MV-4-11 (cell line): Measurements from ENCODE around the gene POC1A.

Experiments
- DNase-seq: peaks from one replicate; lab custom pipeline; 2025; lab: John Stamatoyannopoulos, UW

The POC1A gene

DNA sequence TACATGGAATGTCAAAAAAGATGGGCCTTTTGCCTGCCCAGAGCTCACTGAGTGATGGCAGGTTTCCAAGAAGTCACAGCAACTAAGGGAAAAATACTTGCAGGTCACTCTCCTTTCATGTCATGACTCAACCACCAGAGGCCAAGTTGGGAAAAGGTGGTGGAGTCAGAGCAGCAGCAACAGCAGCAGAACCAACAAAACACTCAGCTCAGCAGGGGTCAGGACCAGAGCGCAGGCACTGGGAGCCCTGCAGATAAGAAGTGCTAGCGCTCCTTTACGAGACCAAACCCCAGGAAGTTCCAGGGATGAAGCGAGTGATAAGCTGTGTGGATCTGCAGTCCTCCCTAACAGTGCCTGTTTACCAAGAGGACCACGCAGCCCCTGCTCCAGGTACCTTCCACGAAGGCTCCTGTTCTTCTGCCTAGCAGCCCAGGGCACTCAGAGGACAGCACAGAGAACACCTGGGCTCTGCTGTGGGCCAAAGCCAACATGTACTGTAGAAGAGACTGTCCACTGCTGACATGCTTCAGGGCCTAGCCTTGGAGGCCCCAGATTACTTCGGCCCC is 26.0 kb downstream of the POC1A start:
- no peak for DNase-seq

DNA sequence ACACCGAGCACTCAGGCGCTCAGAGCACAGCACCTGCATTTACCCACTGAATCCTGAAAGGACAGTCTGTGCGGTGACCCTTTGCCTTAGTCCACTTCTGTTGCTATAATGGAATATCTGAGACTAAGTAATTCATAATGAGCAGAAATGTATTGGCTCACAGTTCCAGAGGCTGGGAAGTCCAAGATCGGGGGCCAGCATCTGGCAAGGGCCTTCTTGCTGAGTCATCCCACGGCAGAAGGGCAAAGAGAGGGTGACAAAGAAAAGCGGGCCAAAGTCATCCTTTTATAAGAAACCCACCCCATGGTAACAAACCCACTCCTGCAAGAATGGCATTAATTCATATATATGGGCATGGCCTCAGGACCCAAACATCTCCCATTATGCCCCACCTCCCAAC is 27.7 kb downstream of the POC1A start:
- DNase-seq = no peak

DNA sequence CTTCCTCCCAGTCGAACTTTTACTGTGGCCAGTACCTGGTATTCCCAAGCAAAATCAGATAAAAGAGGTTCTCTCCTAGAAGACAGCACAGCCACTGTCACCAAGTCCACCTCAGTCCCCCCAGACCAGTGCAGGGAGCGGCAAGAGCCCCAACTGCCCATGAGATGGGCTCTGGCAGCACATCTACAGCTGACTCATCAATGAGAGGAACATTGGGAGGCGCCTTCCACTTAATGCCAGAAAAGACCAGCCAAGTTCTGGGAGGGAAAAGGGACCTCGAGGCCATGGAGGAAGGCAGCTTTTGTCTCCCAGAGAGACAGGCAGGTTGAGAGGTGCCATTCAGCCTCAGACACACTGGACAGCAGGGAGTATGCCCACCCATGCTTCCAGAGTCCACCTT is 28.2 kb downstream of the POC1A start:
- DNase-seq = no peak

DNA sequence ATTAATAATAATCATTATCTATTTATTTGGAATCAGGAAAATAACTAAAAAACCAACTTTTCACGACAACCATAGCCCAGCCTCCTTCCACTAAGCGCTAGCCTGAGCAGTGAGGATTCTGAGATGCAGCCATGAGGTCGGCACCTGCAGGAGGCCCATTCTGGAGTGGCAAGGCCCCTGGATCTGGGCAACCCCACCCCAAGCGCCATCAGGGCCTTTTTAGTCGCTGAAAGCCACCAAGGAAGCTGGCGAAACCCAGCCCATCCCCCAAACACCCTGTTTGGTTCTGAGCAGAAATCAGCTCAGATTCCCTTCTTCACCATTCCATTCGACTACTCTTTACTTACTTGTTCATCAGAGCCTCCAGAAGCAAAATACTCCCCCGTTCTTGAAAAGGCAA is 29.5 kb downstream of the POC1A start:
- no peak for DNase-seq

DNA sequence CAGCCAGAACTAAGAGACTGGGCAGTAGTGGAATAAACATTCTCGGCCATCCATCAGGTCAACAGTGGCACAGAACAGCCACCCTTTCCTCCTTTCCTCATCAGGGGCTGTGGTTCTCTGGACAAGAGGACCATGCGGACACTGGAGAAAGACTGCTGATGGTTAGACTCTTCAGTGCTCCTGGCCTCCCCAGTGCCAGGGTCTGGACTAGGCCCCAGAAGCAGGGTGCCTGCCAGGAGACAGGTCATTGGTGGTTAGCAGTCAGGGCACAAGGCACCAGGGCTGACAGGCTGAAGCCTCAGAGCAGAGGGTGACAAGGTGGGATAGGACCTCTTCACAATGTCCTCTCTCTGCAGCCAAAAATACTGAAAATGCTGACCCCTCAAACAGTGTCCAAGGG is 30.1 kb downstream of the POC1A start:
- DNase-seq = no peak

DNA sequence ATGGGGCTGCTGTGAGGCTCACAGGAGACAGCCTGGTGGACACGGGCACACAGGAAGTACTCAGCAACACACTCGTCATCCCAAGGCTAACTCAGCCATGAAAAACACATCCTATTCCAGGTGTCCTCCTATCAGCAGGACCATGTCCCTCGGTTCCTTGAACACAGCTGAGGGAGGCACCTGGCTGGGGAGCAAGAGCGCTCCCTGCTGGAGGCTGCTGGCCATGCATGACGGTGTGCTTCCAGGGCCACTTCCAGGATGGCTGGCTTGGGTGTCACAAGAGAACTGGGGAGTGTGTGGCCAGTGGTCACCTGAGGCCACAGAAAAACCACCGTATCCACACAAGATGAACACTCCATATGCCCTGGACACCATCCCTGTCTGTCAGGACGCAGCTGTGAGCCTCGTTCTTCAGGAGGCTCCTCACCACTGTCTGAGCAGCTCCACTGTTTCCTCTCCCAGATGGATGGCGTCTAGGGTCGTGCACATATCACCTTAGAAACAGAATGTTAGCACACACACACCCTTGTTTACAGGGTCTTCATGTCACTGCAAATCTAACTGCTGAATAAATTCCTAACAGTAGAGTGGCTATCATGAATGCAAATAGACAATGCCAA is 31.0 kb downstream of the POC1A start:
- DNase-seq = peak; percentile 78

DNA sequence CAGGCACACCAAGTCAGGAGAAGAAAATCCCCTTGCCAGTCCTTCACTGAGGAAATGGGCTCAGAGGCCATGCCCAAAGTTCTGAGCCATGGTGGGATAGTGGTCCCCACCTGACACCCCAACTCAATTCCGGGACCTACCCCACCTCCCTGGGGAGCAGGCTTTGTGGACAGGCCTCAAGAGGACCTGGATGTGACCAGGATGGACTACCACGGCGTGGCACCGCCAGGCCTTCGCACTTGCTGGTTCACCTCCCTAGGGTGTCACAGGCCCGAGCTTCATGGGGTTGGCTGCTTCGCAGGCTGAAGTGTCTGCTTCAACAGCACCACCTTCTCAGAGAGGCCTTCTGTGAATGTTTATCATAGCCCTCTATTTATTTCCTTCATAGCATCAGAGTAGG is 31.7 kb downstream of the POC1A start:
- no peak for DNase-seq

DNA sequence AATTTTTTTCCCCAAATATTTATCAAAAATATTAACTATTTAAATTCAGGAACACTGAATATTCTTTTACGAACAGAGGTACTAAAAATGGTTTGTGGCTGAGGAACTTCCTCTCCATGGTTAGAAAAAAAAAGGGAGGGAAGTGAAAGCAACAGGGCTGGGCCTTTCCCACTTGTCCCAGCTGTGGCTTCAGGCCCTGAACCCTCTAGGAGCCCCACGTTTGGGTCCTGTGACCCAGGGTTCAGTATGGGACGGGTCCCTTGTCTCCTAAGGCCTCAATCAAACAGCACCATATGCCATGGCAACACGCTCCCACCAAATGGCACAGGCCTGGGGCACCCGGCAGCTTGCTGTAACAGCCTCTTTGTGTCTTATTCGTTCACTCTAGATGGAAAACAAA is 32.4 kb downstream of the POC1A start:
- peak; percentile 96 for DNase-seq

DNA sequence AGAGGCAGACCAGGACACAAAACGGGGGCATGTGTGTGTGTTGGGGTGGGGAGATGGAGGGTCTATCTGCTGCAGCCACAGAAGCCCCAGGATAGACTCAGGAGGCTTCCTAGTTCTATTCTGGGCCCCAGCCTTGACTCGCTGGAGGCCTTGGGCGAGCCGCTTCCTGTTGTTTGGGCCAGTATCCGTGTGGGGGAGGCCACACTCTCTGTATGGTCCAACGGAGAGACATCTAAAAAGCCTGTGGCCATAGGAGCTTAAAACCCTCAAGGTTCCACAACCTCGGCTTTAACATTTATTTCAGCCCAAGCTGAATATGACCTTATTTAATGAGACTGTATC is 32.8 kb downstream of the POC1A start:
- peak; percentile 96 for DNase-seq

DNA sequence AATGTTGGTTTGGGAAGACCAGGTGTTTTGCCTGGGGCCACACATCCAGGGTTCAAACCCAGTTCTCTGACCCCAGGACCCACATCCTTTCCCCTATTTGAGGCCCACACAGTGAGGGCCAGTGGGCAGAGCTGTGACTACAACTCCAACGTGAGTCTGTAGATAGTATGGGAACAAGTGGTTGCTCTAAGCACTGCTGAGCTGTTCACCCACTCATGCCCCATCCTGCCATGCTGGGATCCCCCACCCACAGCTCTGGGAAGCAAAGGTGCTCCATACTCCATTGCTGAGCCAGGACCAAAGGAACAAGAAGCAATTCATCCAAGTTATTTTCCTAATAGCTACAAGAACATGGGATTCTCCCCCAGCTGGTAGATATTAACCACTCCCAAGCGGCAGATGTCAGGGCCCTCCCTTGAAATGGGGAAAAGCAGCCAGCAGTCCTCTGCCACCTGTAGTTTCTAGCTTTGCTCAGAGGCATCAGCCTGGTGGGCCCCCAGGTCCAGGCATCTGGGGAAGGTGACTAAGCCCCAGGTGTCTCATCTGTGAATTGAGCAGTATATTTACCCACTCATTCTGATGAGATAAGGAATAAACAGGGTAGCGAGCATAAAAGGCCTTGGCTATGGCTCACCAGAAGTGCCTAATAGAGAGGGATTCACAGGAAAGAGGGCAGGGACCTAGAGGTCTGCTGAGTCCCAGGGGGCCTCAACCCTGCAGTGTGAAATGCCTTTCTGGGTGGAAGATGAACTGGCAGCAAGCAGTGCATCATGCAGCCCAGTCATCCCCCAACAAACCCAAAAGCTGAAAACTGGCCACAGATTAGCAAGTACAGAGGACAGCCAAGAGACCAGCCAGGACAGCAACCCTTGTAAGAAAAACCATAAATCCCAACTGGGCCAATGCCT is 33.4 kb downstream of the POC1A start:
- DNase-seq = peak; percentile 16

DNA sequence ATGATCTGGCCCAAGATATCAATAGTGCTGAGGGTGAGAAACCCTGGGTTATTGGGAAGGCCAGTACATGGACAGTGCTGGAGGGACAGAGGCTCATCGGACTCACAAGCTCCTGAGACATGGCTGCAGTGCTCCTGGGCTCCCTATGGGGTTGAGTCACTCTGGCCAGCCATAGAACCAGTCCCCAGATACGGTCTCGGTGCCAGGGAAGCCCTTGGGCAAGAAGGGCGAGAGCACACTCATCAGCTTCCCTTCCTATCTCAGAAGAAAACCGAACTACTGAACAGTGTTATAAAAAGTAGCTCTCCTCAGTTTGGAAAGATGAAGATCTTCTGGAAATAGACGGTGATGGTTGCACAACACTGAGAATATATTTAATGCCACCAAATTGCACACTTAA is 34.4 kb downstream of the POC1A start:
- DNase-seq = peak; percentile 54

DNA sequence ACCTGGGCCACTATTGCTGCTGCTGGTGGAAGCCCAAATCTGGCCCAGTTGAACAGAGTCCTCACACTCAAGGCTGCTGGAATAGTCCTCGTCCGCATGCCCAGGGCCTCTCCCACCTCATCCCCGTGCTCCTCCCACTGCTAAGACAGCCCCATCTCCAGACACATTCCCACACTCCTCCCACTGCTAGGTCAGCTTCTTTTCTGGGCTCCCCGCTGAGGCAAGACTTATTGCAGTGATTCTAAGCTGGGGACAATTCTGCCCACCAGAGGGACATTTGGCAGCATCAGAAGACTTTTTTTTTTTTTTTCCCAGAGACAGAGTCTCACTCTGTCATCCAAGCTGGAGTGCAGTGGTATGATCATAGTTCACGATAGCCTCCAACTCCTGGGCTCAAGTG is 35.1 kb downstream of the POC1A start:
- no peak for DNase-seq

DNA sequence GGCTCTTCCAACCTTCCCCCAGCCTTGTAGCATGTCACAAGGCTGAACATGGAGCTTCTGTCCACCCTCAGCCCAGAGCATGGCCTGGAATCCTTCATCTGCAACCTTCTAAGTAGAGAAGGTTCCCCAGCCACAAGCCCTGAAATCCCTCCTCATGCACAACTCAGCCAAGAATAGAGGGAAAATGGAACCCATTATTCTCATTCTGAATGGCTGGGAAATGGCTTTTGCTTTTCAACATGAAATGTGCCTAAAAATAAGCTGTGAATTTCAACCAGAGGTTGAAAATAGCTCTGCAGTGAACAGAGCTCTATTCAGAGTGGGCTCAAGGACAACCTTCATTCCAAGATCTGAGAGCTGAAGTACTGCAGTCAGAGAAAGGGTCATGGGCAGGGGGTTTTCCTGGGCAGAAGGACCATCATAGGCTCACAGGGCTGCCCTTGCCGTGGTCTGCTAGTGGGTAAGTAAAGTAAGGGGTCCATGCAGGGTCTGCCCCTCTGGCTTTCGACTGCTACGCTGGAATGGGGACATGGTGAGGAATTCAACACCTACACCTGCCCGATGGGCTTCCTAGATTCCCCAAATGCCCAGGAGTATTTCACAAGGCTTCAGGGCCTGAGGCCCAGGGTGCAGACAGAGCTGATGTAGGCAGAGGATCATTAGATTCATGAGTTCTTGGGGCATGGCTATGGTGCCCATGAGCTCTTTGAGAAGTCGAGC is 35.9 kb downstream of the POC1A start:
- no peak for DNase-seq

DNA sequence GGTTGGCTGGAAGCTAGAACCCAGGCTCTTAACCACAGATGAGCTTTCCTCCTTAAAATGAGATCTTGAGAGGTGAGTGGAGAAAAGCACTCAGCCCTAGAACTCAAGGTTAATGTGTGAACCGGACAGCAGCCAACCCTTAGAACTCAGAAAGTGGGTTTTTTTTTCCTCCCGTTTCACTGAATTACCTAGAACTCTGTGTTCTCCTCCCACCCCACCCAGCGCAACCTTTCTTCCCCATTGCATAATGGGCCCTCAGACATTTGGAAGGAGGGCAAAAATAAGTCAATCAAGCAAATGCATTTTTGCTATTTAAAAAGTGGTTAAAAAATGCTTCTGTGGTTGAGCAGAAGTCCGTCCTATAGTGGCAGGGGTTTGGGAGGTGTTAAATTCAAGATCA is 36.7 kb downstream of the POC1A start:
- peak; percentile 38 for DNase-seq

DNA sequence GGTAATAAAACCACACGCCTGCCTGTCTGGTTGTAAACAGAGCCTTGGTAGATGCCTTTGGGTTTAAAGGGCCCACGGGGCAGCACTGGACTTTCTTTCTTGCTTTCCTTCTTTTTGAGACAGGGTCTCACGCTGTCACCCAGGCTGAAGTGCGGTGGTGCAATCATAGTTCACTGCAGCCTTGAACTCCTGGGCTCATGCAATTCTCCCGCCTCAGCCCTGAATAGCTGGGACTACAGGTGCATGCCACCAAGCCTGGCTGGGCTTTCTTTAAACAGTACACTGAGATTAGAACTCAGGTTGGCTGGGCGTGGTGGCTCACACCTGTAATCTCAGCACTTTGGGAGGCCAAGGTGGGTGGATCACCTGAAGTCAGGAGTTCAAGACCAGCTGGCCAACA is 42.2 kb downstream of the POC1A start:
- DNase-seq = no peak

DNA sequence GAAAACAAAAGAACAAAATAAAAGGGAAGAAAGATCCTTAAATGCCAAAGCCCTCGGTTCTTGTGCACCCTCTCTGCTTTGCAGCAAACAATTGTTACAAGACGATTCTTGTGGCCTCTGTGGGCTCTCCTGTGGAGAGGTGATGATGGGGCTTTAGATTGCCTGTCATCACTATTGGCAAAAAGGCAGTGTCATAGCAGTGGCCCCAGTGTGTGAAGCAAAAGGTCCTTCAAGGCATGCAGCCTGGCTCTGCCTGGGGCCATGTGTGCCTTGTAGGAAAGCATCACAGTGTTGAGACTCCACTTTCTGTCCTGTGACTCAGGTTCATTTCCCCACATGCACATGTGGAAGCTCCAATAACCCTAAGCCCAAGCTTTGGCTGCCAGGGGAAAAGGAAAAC is 43.7 kb downstream of the POC1A start:
- no peak for DNase-seq

DNA sequence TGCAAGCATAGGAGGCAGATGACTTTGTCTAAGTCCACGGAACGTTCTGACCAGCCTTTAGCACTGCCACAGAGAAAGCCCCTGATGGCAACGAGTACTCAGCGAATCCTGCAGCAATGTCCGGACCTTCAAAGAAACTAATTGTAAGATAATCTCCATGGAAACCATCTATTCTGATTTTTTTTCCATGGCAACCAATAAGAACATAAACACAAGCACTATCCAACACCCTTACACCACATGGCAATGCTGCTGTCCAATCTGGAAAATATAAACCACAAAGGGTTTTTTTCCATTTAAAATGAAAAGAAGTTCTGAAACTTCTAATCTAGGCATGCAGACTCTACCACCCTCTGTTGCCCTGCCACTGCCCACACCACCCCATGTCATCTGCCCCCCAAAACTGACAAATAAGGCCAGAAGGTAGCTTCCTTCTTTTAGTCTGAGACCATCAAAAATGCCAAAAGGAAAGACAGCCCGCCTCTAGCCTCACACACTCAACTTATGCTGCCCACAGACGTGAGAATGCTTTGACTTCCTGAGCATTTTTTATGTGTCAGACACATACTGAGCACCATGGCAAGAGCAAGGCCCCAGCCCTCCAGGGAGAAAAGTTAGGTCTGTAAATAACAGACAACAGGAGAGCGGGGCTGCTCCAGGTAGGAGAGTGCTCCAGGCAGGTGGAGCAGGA is 44.5 kb downstream of the POC1A start:
- peak; percentile 5 for DNase-seq

DNA sequence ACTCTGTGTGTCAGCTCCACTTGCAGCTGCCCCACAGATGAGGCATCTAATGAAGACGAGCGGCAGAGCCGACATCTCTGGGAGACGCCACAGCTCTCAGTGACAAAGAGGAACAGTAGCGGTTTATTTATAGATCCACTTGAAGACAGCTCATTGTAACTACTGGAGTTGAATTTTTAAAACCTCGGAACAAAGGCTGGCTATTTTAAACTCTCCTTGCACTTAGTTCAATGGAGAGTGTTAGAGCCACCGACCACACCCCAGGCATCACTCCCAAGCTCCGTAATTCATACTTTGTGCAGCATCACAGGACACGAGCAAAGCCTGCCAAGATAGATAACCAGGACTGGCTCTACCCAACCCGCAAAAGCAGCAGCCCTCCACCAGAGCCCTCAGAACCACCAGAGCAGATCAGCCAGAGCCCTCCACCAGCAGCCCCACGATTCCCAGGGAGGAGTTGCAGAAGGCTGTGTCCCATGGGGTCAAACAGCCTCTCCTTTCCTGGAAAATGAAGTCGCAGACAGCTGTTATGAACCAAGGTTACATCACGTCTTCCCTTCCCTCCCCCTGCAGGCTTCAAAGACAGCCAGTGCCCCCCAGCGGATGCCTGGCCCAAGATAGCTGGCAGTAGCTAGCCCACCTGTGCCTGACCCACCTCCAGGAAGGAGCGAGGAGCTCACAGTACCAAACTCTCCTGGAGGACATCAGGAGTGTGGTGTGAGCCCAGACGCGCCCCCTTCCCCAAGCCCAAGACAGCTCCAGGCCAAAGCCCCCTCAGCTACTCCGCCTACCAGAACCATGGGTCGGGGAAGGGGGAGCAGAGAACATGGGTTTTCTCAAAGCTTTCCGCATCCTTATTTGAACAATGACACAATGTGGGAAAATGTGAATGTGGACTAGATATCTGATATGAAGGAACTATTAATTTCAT is 45.7 kb downstream of the POC1A start:
- DNase-seq = peak; percentile 75

DNA sequence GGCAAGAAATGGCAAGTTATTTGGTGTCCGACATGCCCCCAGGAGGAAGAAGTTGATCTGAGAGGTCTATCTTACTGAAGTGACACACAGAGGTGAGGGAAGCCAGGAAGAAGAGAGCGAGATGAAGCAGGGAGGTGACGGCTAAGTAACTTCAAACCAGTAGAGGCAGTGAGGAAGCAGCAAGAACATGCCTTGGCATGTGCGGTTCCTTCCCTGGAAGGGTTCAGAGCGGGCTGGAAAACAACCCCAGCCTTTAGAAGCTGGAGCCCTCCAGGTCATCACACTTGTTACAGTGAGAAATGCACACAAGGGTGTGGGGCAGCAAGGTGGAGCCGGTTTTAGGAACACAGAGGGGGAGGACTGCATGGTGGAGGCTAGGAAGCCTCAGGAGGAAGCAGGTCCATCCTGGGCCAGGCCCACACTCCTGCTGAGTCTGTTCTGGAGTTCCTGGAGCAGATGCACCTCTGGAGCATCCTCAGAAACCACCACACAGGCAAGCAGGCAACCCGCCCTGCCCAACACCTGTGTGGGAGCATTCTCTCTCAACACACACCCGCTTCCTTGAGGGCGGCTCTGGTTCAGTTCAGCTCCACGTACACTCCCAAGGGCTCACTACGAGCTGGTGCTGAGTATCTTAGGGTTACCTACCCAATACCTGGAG is 47.1 kb downstream of the POC1A start:
- no peak for DNase-seq
